ENCODE results near the gene ARHGAP27.
"Not testable (repeated sequence)": the region's sequence is repeated elsewhere in the genome, so short reads cannot be mapped to it uniquely, and the experiment has no call there.

ARHGAP27 gene

GRCh38 chr17:45363498-45363897 lies 69.2 kb downstream of the ARHGAP27 start:
- no peak for DNase-seq (ENCODE audit: low read depth)

GRCh38 chr17:45361976-45362375 lies 70.7 kb downstream of the ARHGAP27 start:
- DNase-seq (ENCODE audit: low read depth): no peak

GRCh38 chr17:45361451-45361850 lies 71.2 kb downstream of the ARHGAP27 start:
- no peak for DNase-seq (ENCODE audit: low read depth)

GRCh38 chr17:45357364-45357997 lies 75.2 kb downstream of the ARHGAP27 start:
- no peak for DNase-seq (ENCODE audit: low read depth)

- no peak for DNase-seq (ENCODE audit: low read depth)
Observed at GRCh38 chr17:45355087-45355486, 77.6 kb downstream of the ARHGAP27 start.

- no peak for DNase-seq (ENCODE audit: low read depth)
Observed at GRCh38 chr17:45353043-45353442, 79.6 kb downstream of the ARHGAP27 start.

GRCh38 chr17:45351831-45352230 lies 80.8 kb downstream of the ARHGAP27 start:
- DNase-seq (ENCODE audit: low read depth): no peak

- DNase-seq (ENCODE audit: low read depth): no peak
Observed at GRCh38 chr17:45347444-45347843, 85.2 kb downstream of the ARHGAP27 start.

- no peak for DNase-seq (ENCODE audit: low read depth)
Observed at GRCh38 chr17:45346216-45347015, 86.3 kb downstream of the ARHGAP27 start.

- no peak for DNase-seq (ENCODE audit: low read depth)
Observed at GRCh38 chr17:45345554-45346215, 87.0 kb downstream of the ARHGAP27 start.

- DNase-seq (ENCODE audit: low read depth): no peak
Observed at GRCh38 chr17:45345246-45345553, 87.5 kb downstream of the ARHGAP27 start.

- DNase-seq (ENCODE audit: low read depth): not testable (repeated sequence)
Observed at GRCh38 chr17:45343967-45344664, 88.6 kb downstream of the ARHGAP27 start.

Data from activated T-cell treated with anti-CD3 and anti-CD28 coated beads for 1 hour (primary cell).